GM23338 (cell line): Measurements from ENCODE around the gene CORO2A. TPM values are rescaled to one million over a fixed set of nuclear protein-coding genes. Genes with fewer than 3 reads are reported as not detected.
A peak's percentile ranks its signal among the peaks of the same experiment; 100 is the strongest.

ENCODE experiments used
- ATAC-seq: fragments of 200-7000 bp; cut with Tn5 transposase; 3 replicates; pipeline ENCODE4 v1.9.1; 2020
- DNase-seq: peaks from one replicate; pipeline ENCODE4 v3.0.0-alpha.2; 2015; ENCODE audit warnings: low spot score
- H2AFZ ChIP-seq: fragments of 200-600 bp; sonication (generic); 2 replicates; pipeline ENCODE4 v1.8.0; 2016; ENCODE audit warnings: antibody characterized with exemption, mild to moderate bottlenecking, moderate library complexity
- H3F3A ChIP-seq: fragments of 200-600 bp; sonication (generic); replicated peaks from 2 replicates; pipeline ENCODE4 v1.8.0; 2017; ENCODE audit warnings: antibody characterized with exemption, mixed run types, low read depth
- H3K27ac ChIP-seq: fragments of 200-600 bp; sonication (generic); 2 replicates; pipeline ENCODE4 v1.6.1; 2016; ENCODE audit warnings: low read depth
- H3K27me3 ChIP-seq: fragments of 200-600 bp; sonication (generic); 2 replicates; pipeline ENCODE4 v1.8.0; 2016; ENCODE audit warnings: mild to moderate bottlenecking, mixed run types, moderate library complexity; ENCODE audit not compliant: insufficient read depth
- H3K36me3 ChIP-seq: fragments of 200-600 bp; sonication (generic); 2 replicates; pipeline ENCODE4 v1.8.0; 2016; ENCODE audit warnings: mild to moderate bottlenecking; ENCODE audit not compliant: insufficient read depth
- H3K4me1 ChIP-seq: fragments of 200-600 bp; sonication (generic); 2 replicates; pipeline ENCODE4 v1.8.0; 2016; ENCODE audit warnings: mild to moderate bottlenecking, moderate library complexity; ENCODE audit not compliant: insufficient read depth
- H3K4me2 ChIP-seq: fragments of 200-600 bp; sonication (generic); 2 replicates; pipeline ENCODE4 v1.7.1; 2017; ENCODE audit warnings: mixed run types
- H3K4me3 ChIP-seq: fragments of 200-600 bp; sonication (generic); 2 replicates; pipeline ENCODE4 v1.6.1; 2016; ENCODE audit warnings: mixed run types
- H3K79me2 ChIP-seq: fragments of 200-600 bp; sonication (generic); replicated peaks from 2 replicates; pipeline ENCODE4 v1.8.0; 2017; ENCODE audit warnings: mild to moderate bottlenecking; ENCODE audit not compliant: insufficient read depth
- H3K9me2 ChIP-seq: fragments of 200-600 bp; sonication (generic); 2 replicates; pipeline ENCODE4 v1.8.0; 2017; ENCODE audit not compliant: insufficient read depth
- H4K20me1 ChIP-seq: fragments of 200-600 bp; sonication (generic); replicated peaks from 2 replicates; pipeline ENCODE4 v1.8.0; 2017; ENCODE audit warnings: mild to moderate bottlenecking; ENCODE audit not compliant: insufficient read depth
- H3K27ac Mint-ChIP-seq: 2 replicates; pipeline ENCODE4 v1.8.0; 2020; ENCODE audit warnings: inconsistent platforms, mild to moderate bottlenecking, moderate library complexity, mixed read lengths
- H3K27me3 Mint-ChIP-seq: 3 replicates; pipeline ENCODE4 v1.8.0; 2022; ENCODE audit warnings: low read depth, mild to moderate bottlenecking, moderate library complexity, mixed read lengths, inconsistent platforms; ENCODE audit not compliant: insufficient read depth, poor library complexity
- H3K36me3 Mint-ChIP-seq: 3 replicates; pipeline ENCODE4 v1.8.0; 2021; ENCODE audit warnings: low read depth, mild to moderate bottlenecking, inconsistent platforms, moderate library complexity, mixed read lengths
- H3K4me1 Mint-ChIP-seq: 3 replicates; pipeline ENCODE4 v1.8.0; 2020; ENCODE audit warnings: mild to moderate bottlenecking, inconsistent platforms, mixed read lengths
- H3K4me3 Mint-ChIP-seq: 3 replicates; pipeline ENCODE4 v1.8.0; 2021; ENCODE audit warnings: moderate library complexity, mild to moderate bottlenecking, inconsistent platforms, mixed read lengths
- H3K9me3 Mint-ChIP-seq: 3 replicates; pipeline ENCODE4 v1.8.0; 2020; ENCODE audit warnings: moderate library complexity, mild to moderate bottlenecking, inconsistent platforms, mixed read lengths
- CREB1 ChIP-seq: fragments of 250-450 bp; sonication (Bioruptor Pico); IDR thresholded peaks from 2 replicates; pipeline ENCODE4 v1.5.0; 2020; ENCODE audit warnings: low read depth, mild to moderate bottlenecking, moderate library complexity
- EZH2 ChIP-seq: fragments of 200-600 bp; sonication (generic); IDR thresholded peaks from one replicate; pipeline ENCODE4 v1.8.0; 2017; ENCODE audit warnings: antibody characterized with exemption, mild to moderate bottlenecking, low read depth; ENCODE audit not compliant: unreplicated experiment
- EZH2phosphoT487 ChIP-seq: fragments of 200-600 bp; sonication (generic); IDR thresholded peaks from one replicate; pipeline ENCODE4 v1.8.1; 2018; ENCODE audit warnings: antibody characterized with exemption; ENCODE audit not compliant: unreplicated experiment
- JUNB ChIP-seq: IDR thresholded peaks from one replicate; pipeline ENCODE4 v1.6.1; 2016; ENCODE audit warnings: antibody characterized with exemption; ENCODE audit not compliant: unreplicated experiment
- NANOG ChIP-seq: IDR thresholded peaks from 2 replicates; pipeline ENCODE4 v1.6.1; 2016; ENCODE audit warnings: antibody characterized with exemption, borderline replicate concordance
- POLR2AphosphoS5 ChIP-seq: IDR thresholded peaks from 2 replicates; pipeline ENCODE4 v1.6.1; 2016; ENCODE audit warnings: antibody characterized with exemption, low read depth
- STAT1 ChIP-seq: IDR thresholded peaks from one replicate; pipeline ENCODE4 v1.6.1; 2016; ENCODE audit warnings: antibody characterized with exemption; ENCODE audit not compliant: unreplicated experiment
- ZNF114 ChIP-seq: fragments of 250-450 bp; sonication (Bioruptor Pico); IDR thresholded peaks from 2 replicates; pipeline ENCODE4 v1.5.0; 2020; ENCODE audit warnings: mild to moderate bottlenecking, moderate library complexity
- ZNF331 ChIP-seq: fragments of 250-450 bp; sonication (Bioruptor Pico); IDR thresholded peaks from 2 replicates; pipeline ENCODE4 v1.5.0; 2020; ENCODE audit warnings: low read depth, mild to moderate bottlenecking, moderate library complexity
- polyA plus RNA-seq: library from polyadenylated mRNA; unstranded; fragments of >200 nt; fragmentation: Nextera tagmentation; extraction: Ambion mirVana; gene quantifications from 2 replicates; pipeline ENCODE4 v1.2.1, GENCODE V29; 2016
- total RNA-seq: library from RNA; depleted of rRNA; stranded (reverse); fragments of >200 nt; shearing (Covaris generic); gene quantifications from 2 replicates; pipeline ENCODE4 v1.2.3, GENCODE V29; 2014
- TF ChIP-seq, protein P1 (sequence below): IDR thresholded peaks from one replicate; pipeline ENCODE4 v1.6.1; 2018; ENCODE audit warnings: antibody characterized with exemption; ENCODE audit not compliant: unreplicated experiment
- TF ChIP-seq, protein P2 (sequence below): IDR thresholded peaks from 2 replicates; pipeline ENCODE4 v1.6.1; 2016; ENCODE audit warnings: antibody characterized with exemption
- TF ChIP-seq, protein P3 (sequence below): fragments of 250-450 bp; sonication (Bioruptor Pico); IDR thresholded peaks from 2 replicates; pipeline ENCODE4 v1.5.0; 2020; ENCODE audit warnings: mild to moderate bottlenecking, moderate library complexity
- TF ChIP-seq, protein P4 (sequence below), 2 experiments: fragments of 200-600 bp in 1 of 2; sonication (generic) in 1 of 2; conservative IDR thresholded peaks; 2 replicates each; pipeline versions ENCODE4 v1.5.1 to v1.6.1; 2016 to 2017; ENCODE audit warnings: antibody characterized with exemption in 2 of 2, low read depth in 2 of 2, mild to moderate bottlenecking in 2 of 2, moderate library complexity in 1 of 2

Gene CORO2A
- total and polyA plus RNA-seq, 2 experiments from 2014 or later, result 12.9 to 27.6 TPM

DNA sequence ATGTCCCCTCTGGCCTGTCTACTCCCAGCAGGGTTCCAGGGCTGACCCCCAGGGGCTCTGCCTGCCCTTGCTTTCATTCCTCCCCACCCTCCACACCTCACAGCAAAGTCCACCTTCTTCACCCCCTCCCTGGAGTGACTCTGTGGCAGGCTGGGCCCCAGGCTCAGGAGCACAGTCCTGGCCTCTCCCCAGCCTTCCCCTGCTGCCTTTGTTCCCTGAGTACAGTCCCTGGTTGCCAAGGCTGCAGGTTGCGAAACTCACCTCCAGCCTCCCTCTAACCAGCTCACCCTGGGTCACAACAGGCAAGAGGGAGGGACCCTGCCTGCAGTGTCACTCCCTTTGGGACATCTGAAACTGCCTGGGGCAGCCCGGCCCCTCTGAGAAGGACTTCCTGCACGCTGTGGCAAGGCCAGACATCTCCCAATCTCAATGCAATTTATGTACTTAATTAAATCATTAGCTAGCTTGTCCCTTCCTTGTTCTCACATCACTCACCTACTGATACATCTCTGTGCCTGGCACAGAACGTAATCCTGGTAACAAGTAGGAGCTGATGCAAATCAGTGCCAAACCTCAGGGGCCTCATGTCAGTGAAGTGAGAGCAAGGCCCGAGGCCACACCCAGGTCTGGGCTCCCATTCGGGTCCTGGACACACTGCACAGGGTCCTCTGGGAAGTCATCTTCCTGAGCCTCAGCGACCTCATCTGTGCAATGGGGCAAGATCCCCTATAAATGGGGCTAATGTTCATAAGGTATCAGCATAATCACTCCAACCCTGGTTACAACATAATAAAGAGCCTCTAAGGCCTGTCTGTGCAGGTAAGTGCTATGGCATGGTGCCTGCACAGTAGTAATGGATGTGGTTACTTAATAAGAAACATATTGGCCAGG, 46.1 kb downstream of the CORO2A start:
- Histone ChIP-seq H3K27me3 (no peaks in the 10 kb centered on the region), H2AFZ (no peak overlapping the region), H4K20me1 (0 out of 2 replicates have a peak, but pooled peaks cover 4% of the 10 kb centered on the region), H3K4me3 (no peak overlapping the region), H3K4me1 (no peaks in the 10 kb centered on the region), H3K4me2 (no peak overlapping the region), H3K79me2 (no peaks in the 10 kb centered on the region), H3K27ac (no peak overlapping the region), H3K9me2 (no peaks in the 10 kb centered on the region), H3F3A (no peaks in the 10 kb centered on the region; the same call in 1 of the 2 replicates), H3K36me3 (no peaks in the 10 kb centered on the region)
- Mint-ChIP-seq H3K27ac (no peak overlapping the region), H3K9me3 (no peaks in the 10 kb centered on the region), H3K4me1 (peaks cover 6% of the 10 kb centered on the region; the same call in 2 of the 3 replicates), H3K4me3 (no peak overlapping the region), H3K36me3 (no peaks in the 10 kb centered on the region; the same call in 2 of the 3 replicates), H3K27me3 (peaks cover 7% of the 10 kb centered on the region)
- ATAC-seq, result peak; percentile 69
- TF ChIP-seq, protein P1, sequence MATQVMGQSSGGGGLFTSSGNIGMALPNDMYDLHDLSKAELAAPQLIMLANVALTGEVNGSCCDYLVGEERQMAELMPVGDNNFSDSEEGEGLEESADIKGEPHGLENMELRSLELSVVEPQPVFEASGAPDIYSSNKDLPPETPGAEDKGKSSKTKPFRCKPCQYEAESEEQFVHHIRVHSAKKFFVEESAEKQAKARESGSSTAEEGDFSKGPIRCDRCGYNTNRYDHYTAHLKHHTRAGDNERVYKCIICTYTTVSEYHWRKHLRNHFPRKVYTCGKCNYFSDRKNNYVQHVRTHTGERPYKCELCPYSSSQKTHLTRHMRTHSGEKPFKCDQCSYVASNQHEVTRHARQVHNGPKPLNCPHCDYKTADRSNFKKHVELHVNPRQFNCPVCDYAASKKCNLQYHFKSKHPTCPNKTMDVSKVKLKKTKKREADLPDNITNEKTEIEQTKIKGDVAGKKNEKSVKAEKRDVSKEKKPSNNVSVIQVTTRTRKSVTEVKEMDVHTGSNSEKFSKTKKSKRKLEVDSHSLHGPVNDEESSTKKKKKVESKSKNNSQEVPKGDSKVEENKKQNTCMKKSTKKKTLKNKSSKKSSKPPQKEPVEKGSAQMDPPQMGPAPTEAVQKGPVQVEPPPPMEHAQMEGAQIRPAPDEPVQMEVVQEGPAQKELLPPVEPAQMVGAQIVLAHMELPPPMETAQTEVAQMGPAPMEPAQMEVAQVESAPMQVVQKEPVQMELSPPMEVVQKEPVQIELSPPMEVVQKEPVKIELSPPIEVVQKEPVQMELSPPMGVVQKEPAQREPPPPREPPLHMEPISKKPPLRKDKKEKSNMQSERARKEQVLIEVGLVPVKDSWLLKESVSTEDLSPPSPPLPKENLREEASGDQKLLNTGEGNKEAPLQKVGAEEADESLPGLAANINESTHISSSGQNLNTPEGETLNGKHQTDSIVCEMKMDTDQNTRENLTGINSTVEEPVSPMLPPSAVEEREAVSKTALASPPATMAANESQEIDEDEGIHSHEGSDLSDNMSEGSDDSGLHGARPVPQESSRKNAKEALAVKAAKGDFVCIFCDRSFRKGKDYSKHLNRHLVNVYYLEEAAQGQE, result no peak
- TF ChIP-seq, protein P2, sequence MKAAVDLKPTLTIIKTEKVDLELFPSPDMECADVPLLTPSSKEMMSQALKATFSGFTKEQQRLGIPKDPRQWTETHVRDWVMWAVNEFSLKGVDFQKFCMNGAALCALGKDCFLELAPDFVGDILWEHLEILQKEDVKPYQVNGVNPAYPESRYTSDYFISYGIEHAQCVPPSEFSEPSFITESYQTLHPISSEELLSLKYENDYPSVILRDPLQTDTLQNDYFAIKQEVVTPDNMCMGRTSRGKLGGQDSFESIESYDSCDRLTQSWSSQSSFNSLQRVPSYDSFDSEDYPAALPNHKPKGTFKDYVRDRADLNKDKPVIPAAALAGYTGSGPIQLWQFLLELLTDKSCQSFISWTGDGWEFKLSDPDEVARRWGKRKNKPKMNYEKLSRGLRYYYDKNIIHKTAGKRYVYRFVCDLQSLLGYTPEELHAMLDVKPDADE, result no peak
- TF ChIP-seq EZH2phosphoT487 (no peak), ZNF331 (no peak), NANOG (no peak), POLR2AphosphoS5 (no peak), ZNF114 (CRISPR knock-in tag) (no peak), CREB1 (CRISPR knock-in tag) (no peak), EZH2 (no peak), STAT1 (no peak), JUNB (no peak)
- TF ChIP-seq, protein P3, sequence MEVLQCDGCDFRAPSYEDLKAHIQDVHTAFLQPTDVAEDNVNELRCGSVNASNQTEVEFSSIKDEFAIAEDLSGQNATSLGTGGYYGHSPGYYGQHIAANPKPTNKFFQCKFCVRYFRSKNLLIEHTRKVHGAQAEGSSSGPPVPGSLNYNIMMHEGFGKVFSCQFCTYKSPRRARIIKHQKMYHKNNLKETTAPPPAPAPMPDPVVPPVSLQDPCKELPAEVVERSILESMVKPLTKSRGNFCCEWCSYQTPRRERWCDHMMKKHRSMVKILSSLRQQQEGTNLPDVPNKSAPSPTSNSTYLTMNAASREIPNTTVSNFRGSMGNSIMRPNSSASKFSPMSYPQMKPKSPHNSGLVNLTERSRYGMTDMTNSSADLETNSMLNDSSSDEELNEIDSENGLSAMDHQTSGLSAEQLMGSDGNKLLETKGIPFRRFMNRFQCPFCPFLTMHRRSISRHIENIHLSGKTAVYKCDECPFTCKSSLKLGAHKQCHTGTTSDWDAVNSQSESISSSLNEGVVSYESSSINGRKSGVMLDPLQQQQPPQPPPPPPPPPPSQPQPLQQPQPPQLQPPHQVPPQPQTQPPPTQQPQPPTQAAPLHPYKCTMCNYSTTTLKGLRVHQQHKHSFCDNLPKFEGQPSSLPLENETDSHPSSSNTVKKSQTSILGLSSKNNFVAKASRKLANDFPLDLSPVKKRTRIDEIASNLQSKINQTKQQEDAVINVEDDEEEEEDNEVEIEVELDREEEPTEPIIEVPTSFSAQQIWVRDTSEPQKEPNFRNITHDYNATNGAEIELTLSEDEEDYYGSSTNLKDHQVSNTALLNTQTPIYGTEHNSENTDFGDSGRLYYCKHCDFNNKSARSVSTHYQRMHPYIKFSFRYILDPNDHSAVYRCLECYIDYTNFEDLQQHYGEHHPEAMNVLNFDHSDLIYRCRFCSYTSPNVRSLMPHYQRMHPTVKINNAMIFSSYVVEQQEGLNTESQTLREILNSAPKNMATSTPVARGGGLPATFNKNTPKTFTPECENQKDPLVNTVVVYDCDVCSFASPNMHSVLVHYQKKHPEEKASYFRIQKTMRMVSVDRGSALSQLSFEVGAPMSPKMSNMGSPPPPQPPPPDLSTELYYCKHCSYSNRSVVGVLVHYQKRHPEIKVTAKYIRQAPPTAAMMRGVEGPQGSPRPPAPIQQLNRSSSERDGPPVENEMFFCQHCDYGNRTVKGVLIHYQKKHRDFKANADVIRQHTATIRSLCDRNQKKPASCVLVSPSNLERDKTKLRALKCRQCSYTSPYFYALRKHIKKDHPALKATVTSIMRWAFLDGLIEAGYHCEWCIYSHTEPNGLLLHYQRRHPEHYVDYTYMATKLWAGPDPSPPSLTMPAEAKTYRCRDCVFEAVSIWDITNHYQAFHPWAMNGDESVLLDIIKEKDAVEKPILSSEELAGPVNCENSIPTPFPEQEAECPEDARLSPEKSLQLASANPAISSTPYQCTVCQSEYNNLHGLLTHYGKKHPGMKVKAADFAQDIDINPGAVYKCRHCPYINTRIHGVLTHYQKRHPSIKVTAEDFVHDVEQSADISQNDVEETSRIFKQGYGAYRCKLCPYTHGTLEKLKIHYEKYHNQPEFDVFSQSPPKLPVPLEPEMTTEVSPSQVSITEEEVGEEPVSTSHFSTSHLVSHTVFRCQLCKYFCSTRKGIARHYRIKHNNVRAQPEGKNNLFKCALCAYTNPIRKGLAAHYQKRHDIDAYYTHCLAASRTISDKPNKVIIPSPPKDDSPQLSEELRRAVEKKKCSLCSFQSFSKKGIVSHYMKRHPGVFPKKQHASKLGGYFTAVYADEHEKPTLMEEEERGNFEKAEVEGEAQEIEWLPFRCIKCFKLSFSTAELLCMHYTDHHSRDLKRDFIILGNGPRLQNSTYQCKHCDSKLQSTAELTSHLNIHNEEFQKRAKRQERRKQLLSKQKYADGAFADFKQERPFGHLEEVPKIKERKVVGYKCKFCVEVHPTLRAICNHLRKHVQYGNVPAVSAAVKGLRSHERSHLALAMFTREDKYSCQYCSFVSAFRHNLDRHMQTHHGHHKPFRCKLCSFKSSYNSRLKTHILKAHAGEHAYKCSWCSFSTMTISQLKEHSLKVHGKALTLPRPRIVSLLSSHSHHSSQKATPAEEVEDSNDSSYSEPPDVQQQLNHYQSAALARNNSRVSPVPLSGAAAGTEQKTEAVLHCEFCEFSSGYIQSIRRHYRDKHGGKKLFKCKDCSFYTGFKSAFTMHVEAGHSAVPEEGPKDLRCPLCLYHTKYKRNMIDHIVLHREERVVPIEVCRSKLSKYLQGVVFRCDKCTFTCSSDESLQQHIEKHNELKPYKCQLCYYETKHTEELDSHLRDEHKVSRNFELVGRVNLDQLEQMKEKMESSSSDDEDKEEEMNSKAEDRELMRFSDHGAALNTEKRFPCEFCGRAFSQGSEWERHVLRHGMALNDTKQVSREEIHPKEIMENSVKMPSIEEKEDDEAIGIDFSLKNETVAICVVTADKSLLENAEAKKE (CRISPR knock-in tag), result no peak
- TF ChIP-seq, protein P4, sequence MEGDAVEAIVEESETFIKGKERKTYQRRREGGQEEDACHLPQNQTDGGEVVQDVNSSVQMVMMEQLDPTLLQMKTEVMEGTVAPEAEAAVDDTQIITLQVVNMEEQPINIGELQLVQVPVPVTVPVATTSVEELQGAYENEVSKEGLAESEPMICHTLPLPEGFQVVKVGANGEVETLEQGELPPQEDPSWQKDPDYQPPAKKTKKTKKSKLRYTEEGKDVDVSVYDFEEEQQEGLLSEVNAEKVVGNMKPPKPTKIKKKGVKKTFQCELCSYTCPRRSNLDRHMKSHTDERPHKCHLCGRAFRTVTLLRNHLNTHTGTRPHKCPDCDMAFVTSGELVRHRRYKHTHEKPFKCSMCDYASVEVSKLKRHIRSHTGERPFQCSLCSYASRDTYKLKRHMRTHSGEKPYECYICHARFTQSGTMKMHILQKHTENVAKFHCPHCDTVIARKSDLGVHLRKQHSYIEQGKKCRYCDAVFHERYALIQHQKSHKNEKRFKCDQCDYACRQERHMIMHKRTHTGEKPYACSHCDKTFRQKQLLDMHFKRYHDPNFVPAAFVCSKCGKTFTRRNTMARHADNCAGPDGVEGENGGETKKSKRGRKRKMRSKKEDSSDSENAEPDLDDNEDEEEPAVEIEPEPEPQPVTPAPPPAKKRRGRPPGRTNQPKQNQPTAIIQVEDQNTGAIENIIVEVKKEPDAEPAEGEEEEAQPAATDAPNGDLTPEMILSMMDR (conservative IDR thresholded peaks at IDR 0.05; ENCODE audit: low read depth in 2 of 2), result no peak
- no peak for DNase-seq
